Measurements from ENCODE around the gene PRKCE.

Gene PRKCE

DNA sequence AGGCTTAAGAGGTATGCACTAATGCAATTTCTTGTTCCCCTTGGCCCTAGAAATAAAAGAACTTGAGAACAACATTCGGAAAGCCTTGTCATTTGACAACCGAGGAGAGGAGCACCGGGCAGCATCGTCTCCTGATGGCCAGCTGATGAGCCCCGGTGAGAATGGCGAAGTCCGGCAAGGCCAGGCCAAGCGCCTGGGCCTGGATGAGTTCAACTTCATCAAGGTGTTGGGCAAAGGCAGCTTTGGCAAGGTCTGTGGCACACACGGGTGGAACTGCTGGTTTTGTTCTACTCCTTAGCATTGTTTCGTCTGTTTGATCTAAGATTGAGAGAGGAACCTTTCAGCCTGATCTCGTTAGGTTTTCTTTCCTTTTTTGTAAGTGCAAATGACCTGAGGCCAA, 355.9 kb downstream of the PRKCE start:
- no peak for DNase-seq

- DNase-seq, result no peak
These were observed 356.8 kb downstream of the PRKCE start for GRCh38 chr2:46008091-46008870.

DNA sequence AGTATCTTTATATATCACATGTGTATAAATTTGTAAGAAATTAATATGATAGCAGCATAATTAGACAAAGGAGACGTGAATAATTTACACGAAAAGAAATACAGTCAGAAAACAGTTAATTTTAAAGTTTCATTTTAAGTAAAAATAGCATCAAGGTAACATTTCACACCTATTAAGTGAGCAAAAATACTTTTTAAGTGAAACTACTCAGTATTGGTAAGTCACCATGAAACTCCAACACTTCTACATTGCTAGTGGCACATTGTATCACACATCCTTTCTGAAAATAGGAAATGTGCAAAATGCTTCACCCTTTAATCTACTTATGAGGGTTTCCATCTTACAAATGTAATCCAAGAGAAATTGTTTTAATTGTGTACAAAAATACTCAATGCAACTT, 357.8 kb downstream of the PRKCE start:
- no peak for DNase-seq

- DNase-seq, result no peak
These were observed 358.3 kb downstream of the PRKCE start for GRCh38 chr2:46009772-46010171.

DNA sequence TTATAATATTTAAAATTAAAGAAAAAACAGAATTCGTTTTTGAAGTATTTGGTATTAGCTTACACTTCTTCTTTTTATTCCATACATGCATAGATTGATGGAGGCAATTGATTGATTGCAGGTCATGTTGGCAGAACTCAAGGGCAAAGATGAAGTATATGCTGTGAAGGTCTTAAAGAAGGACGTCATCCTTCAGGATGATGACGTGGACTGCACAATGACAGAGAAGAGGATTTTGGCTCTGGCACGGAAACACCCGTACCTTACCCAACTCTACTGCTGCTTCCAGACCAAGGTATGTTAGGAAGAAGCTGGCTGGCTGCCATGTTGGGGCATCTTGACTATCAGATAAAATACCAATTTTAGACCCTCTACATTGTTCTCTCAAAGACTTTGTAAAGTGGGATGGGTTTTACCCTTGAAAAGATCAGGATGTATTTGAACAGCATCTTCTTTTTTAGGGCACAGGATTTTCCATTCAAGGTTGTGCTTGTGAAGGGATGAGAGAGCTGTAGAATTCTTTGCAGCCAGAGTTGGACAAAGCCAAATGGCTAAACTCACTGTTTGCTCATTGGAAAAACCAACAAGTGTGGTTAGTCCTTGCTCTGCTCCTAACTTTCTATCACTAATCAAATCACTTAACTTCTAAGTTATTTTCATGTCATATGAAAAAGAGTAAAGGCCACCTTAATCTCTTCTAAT, 358.9 kb downstream of the PRKCE start:
- DNase-seq, result no peak

DNA sequence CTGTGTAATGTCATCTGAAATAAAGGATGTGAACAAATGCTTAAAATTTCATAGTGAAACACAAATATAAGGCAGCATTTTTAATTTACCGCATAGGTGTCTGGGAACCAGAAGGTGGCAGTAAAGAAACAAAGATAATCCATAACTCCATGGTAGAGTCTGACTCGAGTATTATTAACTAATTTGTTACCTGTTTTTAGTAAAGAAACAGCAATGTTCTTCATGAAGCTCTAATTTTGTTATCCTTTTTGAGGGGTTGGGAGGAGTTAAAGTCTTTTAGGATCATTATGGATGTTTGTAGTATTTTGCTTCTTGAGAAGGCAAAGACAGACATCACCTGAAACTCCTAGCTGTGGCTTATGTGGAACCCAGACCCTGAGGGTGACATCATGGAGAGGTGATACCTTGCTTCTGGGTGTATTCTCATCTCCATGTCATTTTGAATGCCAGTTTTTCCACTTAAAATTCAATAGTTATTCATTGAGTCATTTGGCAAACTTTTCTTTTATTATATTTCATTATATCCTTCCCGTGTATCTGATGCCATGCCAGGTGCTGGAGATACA, 359.5 kb downstream of the PRKCE start:
- no peak for DNase-seq

- no peak for DNase-seq
These were observed 361.3 kb downstream of the PRKCE start for GRCh38 chr2:46012618-46013240.

DNA sequence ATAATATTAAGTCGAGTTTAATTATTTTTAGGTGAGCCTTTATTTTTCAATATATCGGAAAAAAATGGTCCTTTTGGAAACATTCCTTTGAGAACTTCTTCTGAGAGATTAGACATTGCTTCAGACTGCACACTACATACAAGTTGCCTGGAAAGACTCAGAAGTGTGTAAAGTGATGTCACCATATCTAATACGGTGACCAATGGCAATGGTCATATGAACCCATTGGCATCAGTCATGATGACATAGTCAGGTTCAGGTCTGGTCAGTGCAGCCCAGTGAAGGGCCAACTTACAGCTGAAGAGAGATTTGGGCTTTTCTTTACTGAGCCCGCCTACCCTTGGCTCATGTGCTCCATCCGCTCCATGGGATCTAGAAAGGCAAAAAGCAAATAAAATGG, 362.3 kb downstream of the PRKCE start:
- DNase-seq, result no peak

DNA sequence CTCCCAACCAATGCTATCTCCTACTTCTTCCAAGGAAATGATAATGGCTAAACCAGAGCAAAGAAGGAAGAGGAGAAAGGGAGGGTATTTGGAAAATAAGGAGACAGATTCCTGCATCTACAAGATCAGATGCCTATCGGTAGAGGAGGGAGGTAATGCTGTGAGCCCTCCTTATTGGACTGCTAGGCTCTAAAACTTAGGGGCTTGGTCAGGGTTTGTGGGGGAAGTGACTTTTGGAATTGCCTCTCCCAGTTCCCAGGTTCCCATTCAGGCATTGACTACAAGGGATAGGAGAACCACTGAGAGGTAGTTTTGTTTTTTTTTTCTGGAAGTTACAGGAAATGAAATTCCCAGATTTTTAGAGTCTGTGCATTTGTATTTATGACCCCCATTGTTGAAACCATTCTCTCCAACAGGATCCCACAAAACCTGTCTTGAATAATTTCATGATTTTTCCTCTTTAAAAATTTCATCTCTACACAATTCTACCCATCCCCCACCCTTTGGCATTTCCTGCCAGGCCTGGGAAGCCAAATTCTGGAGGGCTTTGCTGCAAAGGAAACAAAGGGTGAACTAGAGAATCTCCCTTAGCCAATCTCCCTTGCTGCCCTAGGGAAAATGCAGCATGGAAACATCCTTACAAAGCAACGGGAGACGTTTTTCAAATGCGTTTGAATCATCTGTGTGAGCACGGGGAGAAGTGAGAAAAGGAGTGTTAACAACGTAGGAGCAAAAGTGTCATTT, 363.6 kb downstream of the PRKCE start:
- DNase-seq, result no peak

- DNase-seq, result no peak
These were observed 364.2 kb downstream of the PRKCE start for GRCh38 chr2:46015671-46016070.

GRCh38 chr2:46016091-46016490, 364.6 kb downstream of the PRKCE start:
- DNase-seq, result no peak

GRCh38 chr2:46018773-46019591, 367.5 kb downstream of the PRKCE start:
- no peak for DNase-seq

DNA sequence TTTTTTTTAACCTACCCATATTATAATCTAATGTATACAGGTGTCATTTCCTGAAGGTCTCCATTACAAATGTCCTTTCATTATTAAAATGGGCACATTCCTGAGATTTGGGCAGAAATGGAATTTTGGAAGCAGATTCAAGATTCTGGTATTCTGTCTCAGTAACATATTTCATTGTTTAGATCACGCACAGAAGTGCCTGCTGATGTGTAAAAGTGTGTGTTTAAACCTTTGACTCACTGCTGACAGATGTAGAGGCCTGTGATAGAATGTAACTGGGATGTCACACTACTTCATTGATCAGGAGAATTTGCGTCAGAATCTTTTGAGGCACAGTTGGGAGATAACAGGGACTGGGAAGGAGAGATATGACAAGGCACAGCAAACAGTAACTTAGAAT, 368.9 kb downstream of the PRKCE start:
- no peak for DNase-seq

DNA sequence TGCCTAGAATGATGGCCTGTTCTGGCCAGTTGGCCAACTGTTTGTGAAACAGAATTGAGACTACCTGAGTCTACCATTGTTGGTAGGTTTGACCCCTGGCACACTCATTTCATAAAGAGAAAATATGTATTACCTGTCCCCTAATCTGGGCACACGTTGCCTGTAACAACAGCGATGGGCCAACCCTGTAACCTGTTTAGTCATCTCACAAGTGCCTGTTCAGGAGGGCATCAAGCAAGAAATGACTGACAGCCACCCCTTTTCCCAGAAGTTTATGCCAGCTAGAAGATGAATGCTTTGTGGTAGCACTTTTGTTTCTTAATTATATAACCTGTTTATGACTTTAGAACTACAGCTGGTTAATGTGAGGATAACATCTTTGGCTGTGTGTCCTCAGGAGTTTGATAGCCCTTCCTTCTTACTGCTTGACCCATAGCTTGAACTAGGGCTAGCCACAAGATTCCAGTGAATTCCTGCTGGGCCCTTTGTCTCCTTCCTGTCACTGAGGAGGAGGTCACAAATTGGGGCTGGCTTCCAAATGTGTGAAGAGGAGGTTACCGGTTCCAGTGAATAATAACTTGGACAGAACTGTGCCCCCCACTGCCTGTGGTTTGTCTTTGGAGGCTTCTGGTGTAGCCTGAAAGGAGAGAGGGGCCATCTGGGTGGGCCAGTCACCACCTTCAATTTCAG, 371.8 kb downstream of the PRKCE start:
- DNase-seq, result no peak

DNA sequence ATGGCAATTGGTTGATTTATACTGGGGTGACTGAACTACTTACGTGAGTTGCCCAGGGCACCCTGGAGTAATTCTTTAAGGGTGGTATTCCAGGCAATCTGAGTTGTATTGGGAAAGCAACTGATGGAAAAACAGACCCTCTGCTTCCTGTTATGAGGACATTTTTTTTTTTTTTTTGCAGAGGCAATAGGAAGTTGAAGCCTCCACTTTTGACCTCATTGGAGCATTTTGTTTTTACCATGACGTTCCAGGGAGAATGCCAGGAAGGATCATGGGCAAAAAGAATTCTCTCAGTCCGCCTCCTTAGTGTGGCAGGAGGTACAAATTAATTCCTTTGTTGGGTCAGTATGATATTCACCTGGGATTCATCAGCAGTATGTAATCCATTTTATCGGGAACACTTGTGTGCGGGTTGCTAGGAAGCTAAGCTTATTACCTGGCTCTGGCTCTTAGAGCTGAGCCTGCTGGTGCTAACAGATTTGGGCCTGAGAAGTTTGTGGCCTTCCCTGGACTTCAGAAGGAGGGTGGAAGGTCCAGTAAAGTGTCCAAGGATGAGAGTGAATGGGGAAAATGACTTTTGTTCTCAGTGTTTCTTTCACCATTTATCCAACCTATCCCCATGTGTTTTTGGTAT, 372.8 kb downstream of the PRKCE start:
- DNase-seq, result no peak

- no peak for DNase-seq
These were observed 373.6 kb downstream of the PRKCE start for GRCh38 chr2:46025081-46025480.

- DNase-seq, result no peak
These were observed 374.2 kb downstream of the PRKCE start for GRCh38 chr2:46025676-46026075.

GRCh38 chr2:46026431-46026830, 375.0 kb downstream of the PRKCE start:
- no peak for DNase-seq

- no peak for DNase-seq
These were observed 377.9 kb downstream of the PRKCE start for GRCh38 chr2:46029332-46029811.

GRCh38 chr2:46030330-46030729, 378.9 kb downstream of the PRKCE start:
- DNase-seq, result no peak
